Ovary (tissue), 3 donors: Measurements from ENCODE around the gene HLA-DQA1.

Source experiments
- CTCF ChIP-seq, 3 donors: fragments of 450-650 bp in 2 of 3; fragments of 200-600 bp in 1 of 3; IDR thresholded peaks; one replicate each; pipeline versions ENCODE4 v1.5.1 to v1.8.0; 2016 to 2022; ENCODE audit warnings: antibody characterized with exemption in 3 of 3, mild to moderate bottlenecking in 1 of 3
- EP300 ChIP-seq: sonication (generic); formaldehyde crosslinking; IDR thresholded peaks from one replicate; pipeline ENCODE4 v1.6.1; 2017; ENCODE audit warnings: antibody characterized with exemption
- POLR2A ChIP-seq: fragments of 450-650 bp; IDR thresholded peaks from one replicate; pipeline ENCODE4 v1.6.1; 2017; ENCODE audit warnings: antibody characterized with exemption, mild to moderate bottlenecking, moderate library complexity
- donor health status: DM: no; HTN: no; CAD: no.

DNA sequence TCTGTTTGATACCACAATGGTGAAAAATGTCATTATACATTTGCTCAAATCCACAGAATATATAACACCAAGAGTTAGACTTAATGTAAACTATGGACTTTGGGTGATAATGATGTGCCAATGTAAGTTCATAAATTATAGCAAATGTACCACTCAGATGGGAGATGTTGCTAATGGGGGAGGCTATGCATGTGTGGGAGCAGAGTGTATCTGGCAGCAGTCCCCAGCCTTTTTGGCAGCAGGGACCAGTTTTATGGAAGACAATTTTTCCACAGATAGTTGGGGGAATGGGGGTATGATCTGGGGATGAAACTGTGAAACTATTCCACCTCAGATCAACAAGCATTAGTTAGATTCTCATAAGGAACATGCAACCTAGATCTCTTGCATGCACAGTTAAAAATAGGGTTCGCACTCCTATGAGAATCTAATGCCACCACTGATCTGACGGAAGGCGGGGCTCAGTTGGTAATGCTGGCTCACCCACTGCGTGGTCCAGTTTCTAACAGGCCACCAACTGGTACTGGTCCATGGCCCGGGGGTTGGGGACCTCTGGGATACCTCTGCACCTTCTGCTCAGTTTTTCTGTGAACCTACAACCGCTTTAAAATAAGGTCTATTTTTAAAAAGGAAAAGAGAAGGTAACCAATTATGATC is 8.0 kb downstream of the HLA-DQA1 start:
- TF ChIP-seq CTCF (IDR thresholded peaks at IDR 0.05): no peak
- no peak for TF ChIP-seq POLR2A
- no peak for TF ChIP-seq EP300
